ENCODE results near the gene VPREB3.
"Not testable (repeated sequence)": the region's sequence is repeated elsewhere in the genome, so short reads cannot be mapped to it uniquely, and the experiment has no call there.

The VPREB3 gene

DNA sequence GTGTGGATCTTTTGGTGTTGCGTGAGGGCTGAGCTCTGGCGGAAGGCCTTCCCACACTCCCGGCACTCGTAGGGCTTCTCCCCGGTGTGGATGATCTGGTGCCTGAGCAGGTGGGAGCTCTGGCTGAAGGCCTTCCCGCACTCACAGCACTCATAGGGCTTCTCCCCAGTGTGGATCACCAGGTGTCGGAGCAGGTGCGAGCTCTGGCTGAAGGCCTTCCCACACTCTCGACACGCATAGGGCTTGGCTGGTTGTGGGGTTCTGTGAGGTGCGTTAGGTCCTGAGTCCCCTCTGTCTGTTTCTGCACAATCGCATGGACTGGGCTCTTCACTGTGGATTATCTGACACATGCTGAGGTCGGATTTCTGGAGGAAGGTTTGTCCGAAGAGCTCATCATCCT lies 9.7 kb downstream of the VPREB3 start:
- no peak for DNase-seq (ENCODE audit: low read depth in 1 of 2, low spot score in 1 of 2)

DNA sequence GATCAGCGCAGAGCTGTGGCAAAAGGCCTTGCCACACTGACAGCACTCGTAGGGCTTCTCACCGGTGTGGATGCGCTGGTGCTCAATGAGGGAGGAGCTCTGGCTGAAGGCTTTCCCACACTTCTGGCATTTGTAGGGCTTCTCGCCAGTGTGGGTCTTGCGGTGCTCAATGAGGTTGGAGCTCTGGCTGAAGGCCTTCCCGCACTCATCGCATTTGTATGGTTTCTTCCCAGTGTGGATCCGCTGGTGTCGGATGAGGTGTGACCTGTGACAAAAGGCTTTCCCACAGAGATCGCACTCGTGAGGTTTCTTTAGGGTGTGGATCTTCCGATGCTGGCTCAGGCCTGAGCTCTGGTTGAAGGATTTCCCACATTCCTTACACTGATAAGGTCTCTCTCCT lies 10.2 kb downstream of the VPREB3 start:
- no peak for DNase-seq (ENCODE audit: low read depth in 1 of 2, low spot score in 1 of 2)

DNA sequence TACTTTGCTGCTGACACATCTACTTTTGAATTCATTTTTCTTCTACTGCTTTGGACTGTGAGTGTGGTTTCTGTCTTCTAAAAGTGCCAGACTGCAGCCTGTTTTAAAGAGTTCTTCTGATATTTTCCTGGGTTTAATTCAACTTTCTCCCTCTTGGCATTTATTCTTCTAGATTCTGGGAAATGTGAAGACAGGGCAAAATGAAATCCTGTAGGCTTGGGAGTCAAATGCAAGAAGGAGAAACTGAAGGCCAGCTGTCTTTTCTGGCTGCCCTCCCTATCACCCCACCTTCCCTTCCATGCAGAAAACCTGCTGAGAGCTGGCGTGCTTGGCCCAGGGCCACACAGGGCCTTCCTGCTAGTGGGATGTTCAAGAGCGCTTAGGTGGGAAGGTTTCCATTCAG lies 10.9 kb downstream of the VPREB3 start:
- no peak for DNase-seq (ENCODE audit: low read depth in 1 of 2, low spot score in 1 of 2)

DNA sequence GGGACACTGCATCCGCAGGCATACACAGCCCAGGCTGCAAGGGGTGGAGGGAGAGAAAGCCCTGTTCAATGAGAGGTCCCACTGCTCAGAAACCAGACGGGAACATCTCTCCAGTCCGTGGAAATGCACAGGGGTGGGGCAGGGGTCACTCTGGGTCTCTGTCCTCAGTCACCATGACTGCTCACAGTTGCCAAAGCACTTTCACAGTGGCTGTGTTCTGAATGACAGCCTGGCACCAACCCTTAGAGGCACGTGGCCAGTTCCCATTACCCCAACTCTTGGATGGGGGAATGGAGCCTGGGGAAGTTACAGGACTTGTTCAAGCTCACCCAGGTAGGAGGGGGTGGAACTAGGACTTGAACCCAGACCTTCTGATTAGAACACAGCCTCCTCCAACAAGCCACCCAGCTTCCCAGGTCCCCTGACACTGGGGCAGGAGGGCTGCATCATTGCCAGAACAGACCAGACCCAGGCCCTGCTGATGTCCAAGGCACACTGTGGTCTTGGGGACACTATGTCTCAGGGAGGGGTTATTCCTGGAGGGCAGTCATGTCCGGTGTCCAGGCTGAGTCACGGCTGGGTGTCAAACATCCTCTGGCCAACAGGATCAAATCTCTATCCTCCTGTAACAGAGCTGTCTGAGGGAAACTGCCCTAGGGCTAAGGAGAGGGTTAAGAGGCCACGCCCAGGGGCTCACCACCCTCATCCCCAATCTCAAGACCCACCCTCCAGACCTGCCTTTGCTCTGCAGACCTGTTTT lies 11.5 kb downstream of the VPREB3 start:
- no peak for DNase-seq (ENCODE audit: low read depth in 1 of 2, low spot score in 1 of 2)

GRCh38 chr22:23737696-23738095 lies 16.5 kb downstream of the VPREB3 start:
- no peak for DNase-seq (ENCODE audit: low read depth in 1 of 2, low spot score in 1 of 2)

GRCh38 chr22:23728108-23728507 lies 26.1 kb downstream of the VPREB3 start:
- not testable (repeated sequence) for DNase-seq (ENCODE audit: low read depth in 1 of 2, low spot score in 1 of 2)

- DNase-seq (ENCODE audit: low read depth in 1 of 2, low spot score in 1 of 2) = no peak
These were observed 31.5 kb downstream of the VPREB3 start for GRCh38 chr22:23722724-23723123.

GRCh38 chr22:23722160-23722559 lies 32.1 kb downstream of the VPREB3 start:
- no peak for DNase-seq (ENCODE audit: low read depth in 1 of 2, low spot score in 1 of 2)

- no peak for DNase-seq (ENCODE audit: low read depth in 1 of 2, low spot score in 1 of 2)
These were observed 33.4 kb downstream of the VPREB3 start for GRCh38 chr22:23720855-23721254.

DNA sequence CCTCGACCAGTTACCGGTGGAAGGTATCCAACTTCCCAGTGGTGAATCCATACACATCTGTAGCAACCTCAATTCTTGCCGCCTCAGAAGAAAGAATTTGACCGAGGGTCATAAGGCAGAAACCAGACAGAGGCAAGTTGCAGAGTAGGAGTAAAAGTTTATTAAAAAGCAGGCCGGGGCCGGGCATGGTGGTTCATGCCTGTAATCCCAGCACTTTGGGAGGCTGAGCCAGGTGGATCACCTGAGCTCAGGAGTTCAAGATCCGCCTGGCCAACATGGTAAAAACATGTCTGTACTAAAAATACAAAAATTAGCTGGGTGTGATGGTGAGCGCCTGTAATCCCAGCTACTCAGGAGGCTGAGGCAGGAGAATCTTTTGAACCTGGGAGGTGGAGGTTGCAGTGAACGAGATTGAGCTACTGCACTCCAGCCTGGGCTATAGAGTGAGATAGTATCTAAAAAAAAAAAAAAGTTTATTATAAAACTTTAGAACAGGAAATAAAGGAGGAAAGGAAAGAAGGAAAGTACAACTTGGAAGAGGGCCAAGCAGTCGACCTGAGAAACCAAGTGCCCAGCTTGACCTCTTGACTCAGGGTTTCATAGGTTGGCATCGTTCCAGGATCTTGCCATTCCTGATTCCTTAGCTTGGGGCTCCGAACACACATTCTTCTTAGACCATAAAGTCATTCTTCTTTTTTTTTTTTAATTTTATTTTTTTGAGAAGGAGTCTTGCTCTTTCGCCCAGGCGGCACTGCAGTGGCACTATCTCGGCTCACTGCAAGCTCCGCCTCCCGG lies 35.7 kb downstream of the VPREB3 start:
- DNase-seq (ENCODE audit: low read depth in 1 of 2, low spot score in 1 of 2) = no peak

GRCh38 chr22:23716811-23717801 lies 37.1 kb downstream of the VPREB3 start:
- DNase-seq (ENCODE audit: low read depth in 1 of 2, low spot score in 1 of 2) = peak; percentile 70 to 71

- DNase-seq (ENCODE audit: low read depth in 1 of 2, low spot score in 1 of 2) = no peak
These were observed 38.3 kb downstream of the VPREB3 start for GRCh38 chr22:23715806-23716375.

GRCh38 chr22:23714596-23715578 lies 39.3 kb downstream of the VPREB3 start:
- no peak for DNase-seq (ENCODE audit: low read depth in 1 of 2, low spot score in 1 of 2)

DNA sequence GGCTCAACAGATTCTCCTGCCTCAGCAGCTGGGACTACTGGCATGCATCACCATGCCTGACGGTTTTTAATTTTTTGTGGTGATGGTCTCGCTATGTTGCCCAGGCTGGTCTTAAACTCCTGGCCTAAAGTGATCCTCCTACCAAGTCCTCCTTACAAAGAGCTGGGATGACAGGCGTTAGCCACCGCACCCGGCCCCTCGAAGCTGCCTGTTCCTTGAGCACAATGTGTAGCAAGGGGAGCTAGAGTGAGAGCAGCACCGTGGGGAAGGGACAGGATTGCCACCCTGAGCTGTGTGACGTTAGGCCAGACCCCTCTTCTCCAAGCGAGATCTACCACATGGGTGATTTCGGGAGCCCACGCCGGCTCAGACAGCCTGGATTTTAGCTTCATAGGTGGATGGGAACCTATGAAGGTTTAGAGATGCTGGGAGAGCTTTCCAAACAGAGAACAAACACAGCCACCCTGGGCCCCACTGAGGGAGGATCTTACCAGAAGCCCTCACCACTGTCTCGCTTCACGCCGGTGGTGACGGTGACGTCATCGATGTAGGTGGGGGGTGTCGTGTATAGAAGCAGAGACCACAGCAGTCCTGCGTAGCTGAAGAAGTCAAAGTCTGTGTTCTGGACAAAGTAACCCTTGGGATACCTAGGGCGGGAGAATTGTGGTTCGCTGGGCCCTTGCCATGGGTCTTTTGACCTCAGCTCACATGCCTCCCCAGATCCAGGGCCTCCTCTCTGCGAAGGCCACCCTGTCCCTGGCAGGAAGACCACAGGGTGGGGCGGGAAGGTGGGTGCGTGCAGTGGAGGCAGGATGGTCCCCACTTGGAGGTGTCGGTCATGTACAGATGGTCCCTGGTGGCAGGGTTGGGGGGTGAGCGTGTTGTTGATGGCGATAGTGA lies 40.3 kb downstream of the VPREB3 start:
- DNase-seq (ENCODE audit: low read depth in 1 of 2, low spot score in 1 of 2) = no peak

GRCh38 chr22:23712256-23712655 lies 42.0 kb downstream of the VPREB3 start:
- no peak for DNase-seq (ENCODE audit: low read depth in 1 of 2, low spot score in 1 of 2)

DNA sequence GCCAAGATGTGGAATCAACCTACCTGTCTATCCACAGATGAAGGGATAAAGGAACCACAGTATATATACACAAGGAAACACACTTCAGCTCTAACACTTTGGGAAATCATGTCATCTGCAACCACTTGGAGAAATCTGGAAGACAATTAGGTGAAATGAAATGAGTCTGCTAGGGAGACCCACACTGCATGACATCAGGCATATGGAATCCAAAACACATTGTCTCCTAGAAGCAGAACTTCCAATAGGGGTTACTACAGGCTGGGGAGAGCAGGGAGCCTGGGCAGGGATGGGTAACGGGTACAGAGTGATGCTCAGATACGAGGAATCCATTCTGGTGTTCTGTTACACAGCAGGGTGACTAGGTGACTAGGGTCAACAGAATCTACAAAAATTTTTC lies 45.1 kb downstream of the VPREB3 start:
- no peak for DNase-seq (ENCODE audit: low read depth in 1 of 2, low spot score in 1 of 2)

DNA sequence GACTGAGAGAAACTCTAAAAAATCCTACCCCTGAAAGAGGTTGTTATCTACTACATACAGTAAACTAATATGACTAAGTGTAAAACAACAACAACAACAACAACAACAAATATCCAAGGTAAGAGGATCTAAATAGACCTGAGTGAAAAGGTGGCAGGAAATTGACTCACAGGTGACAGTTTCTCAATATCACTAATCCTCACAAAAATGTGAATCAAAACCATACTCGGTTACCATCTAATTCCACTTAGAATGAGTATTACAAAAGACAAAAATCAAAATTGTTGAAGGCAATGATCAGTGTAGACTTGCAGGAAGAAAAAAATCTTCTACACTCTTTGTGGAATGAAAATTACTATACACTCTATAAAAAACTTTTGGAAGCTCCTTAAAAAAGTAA lies 46.0 kb downstream of the VPREB3 start:
- no peak for DNase-seq (ENCODE audit: low read depth in 1 of 2, low spot score in 1 of 2)

- DNase-seq (ENCODE audit: low read depth in 1 of 2, low spot score in 1 of 2) = peak in 1 of 2 donors; percentile 18
These were observed 48.9 kb downstream of the VPREB3 start for GRCh38 chr22:23705358-23705757.

DNA sequence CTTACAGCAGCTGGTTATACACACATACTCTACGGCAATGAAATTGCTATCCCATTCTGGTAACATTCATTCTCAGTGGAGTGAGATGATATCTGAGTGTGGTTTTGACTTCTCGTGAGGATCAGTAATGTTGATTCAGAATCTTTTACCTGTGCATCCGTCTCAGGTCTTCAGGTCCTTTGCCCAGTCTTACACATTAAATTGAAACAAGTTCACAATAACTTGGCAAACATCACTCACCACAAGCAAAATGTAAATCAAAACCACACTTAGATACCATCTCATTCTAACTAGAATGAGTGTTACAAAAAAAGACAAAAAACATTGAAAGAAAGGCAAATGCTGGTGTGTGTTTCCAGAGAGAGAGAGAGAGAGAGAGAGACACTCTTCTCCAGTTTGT lies 49.4 kb downstream of the VPREB3 start:
- no peak for DNase-seq (ENCODE audit: low read depth in 1 of 2, low spot score in 1 of 2)

All from activated CD4-positive, alpha-beta T cell treated with anti-CD3 and anti-CD28 coated beads, Interleukin-2, amount 50 U/mL, for 24 hours (primary cell).